Left hindlimb (tissue), 1 donor: ENCODE results near the gene SPRN.
"Not testable (repeated sequence)": the region's sequence is repeated elsewhere in the genome, so short reads cannot be mapped to it uniquely, and the experiment has no call there.

Experiments used
- DNase-seq: peaks from one replicate; pipeline ENCODE4 v3.0.0-alpha.2; 2018

SPRN gene

GRCh38 chr10:133439517-133440461, 15.4 kb upstream of the SPRN start:
- DNase-seq, result no peak

- DNase-seq, result no peak
These were observed 14.4 kb upstream of the SPRN start for GRCh38 chr10:133438711-133439273.

GRCh38 chr10:133432789-133433188, 8.4 kb upstream of the SPRN start:
- not testable (repeated sequence) for DNase-seq

- DNase-seq, result not testable (repeated sequence)
These were observed 7.6 kb upstream of the SPRN start for GRCh38 chr10:133431888-133432613.

GRCh38 chr10:133429571-133429970, 5.1 kb upstream of the SPRN start:
- not testable (repeated sequence) for DNase-seq

- peak; percentile 29 for DNase-seq
These were observed 323 bp downstream of the SPRN start for GRCh38 chr10:133424102-133424501.

GRCh38 chr10:133422807-133423771, 1.3 kb downstream of the SPRN start:
- peak; percentile 37 for DNase-seq

GRCh38 chr10:133422223-133422806, 2.1 kb downstream of the SPRN start:
- DNase-seq, result peak; percentile 43

- no peak for DNase-seq
These were observed 2.8 kb downstream of the SPRN start for GRCh38 chr10:133421336-133422222.

GRCh38 chr10:133420579-133420978, 3.8 kb downstream of the SPRN start:
- no peak for DNase-seq

- DNase-seq, result no peak
These were observed 4.4 kb downstream of the SPRN start for GRCh38 chr10:133420028-133420427.

GRCh38 chr10:133419211-133419950, 5.0 kb downstream of the SPRN start:
- no peak for DNase-seq

- DNase-seq, result no peak
These were observed 6.0 kb downstream of the SPRN start for GRCh38 chr10:133418289-133418993.

- DNase-seq, result no peak
These were observed 8.7 kb downstream of the SPRN start for GRCh38 chr10:133415752-133416151.

GRCh38 chr10:133414401-133414800, 10.0 kb downstream of the SPRN start:
- DNase-seq, result not testable (repeated sequence)

GRCh38 chr10:133412381-133412711, 12.1 kb downstream of the SPRN start:
- DNase-seq, result no peak

GRCh38 chr10:133411523-133412380, 12.7 kb downstream of the SPRN start:
- DNase-seq, result no peak

GRCh38 chr10:133405844-133406527, 18.4 kb downstream of the SPRN start:
- no peak for DNase-seq
